ENCODE data around the gene ZNF777. TPM values are rescaled to one million over a fixed set of nuclear protein-coding genes. Genes with fewer than 3 reads are reported as not detected.

The ZNF777 gene
- total RNA-seq, 1 experiment from 2014 or later, result 15.6 TPM

- no peak overlapping the region for H2AFZ ChIP-seq (ENCODE audit: low read length)
- no peaks in the 10 kb centered on the region for H4K20me1 ChIP-seq (ENCODE audit: control insufficient read depth, insufficient read depth, insufficient read length)
- no peak overlapping the region for H3K4me2 ChIP-seq (ENCODE audit: insufficient read depth, insufficient read length, low read length)
- no peaks in the 10 kb centered on the region for H3K79me1 ChIP-seq (ENCODE audit: insufficient read depth, low read depth, low read length, poor library complexity, severe bottlenecking)
- Mint-ChIP-seq H3K27me3 (ENCODE audit: low read depth) (no peaks in the 10 kb centered on the region), H3K27ac (no peak overlapping the region), H3K4me1 (0 out of 4 replicates have a peak, but pooled peaks cover 0 to 4% of the 10 kb centered on the region in 2 experiments), H3K36me3 (ENCODE audit: insufficient read depth in 1 of 3, low read depth in 3 of 3) (peaks cover 0 to 10% (median 2%) of the 10 kb centered on the region in 3 experiments; a peak in 4 of 7 replicates), H3K4me3 (no peak overlapping the region), H3K9me3 (no peaks in the 10 kb centered on the region)
- H3K4me1 ChIP-seq (ENCODE audit: insufficient read depth, low read length), result no peaks in the 10 kb centered on the region; the same call in 1 of the 2 replicates
- no peak overlapping the region for H3K14ac ChIP-seq (ENCODE audit: insufficient read depth, low read length)
- no peak overlapping the region for H3K56ac ChIP-seq (ENCODE audit: insufficient read length, low read depth, low read length)
- no peak for TF ChIP-seq CTCF (conservative IDR thresholded peaks at IDR 0.05)
- H3K27ac ChIP-seq (ENCODE audit: insufficient read length, low read depth, low read length), result no peak overlapping the region
- H3K9ac ChIP-seq (ENCODE audit: extremely low read depth, insufficient read length, low read length), result no peak overlapping the region
- H3T11ph ChIP-seq (ENCODE audit: low read length), result no peak overlapping the region
- H2BK12ac ChIP-seq (ENCODE audit: insufficient read length, low read depth, low read length), result no peak overlapping the region
- WGBS (ENCODE audit: extremely low coverage, insufficient read length, low lambda C conversion rate), result no CpG with 5 or more reads among the region's 3 CpGs
- no peaks in the 10 kb centered on the region for H3K23me2 ChIP-seq (ENCODE audit: insufficient read length, low read depth, low read length, poor library complexity, severe bottlenecking)
- H2BK5ac ChIP-seq (ENCODE audit: insufficient read length, low read length), result no peak overlapping the region
- H4K8ac ChIP-seq (replicated peaks; ENCODE audit: insufficient read length, low read depth, low read length), result no peak overlapping the region
- H3K79me2 ChIP-seq (ENCODE audit: insufficient read depth, low read length), result no peaks in the 10 kb centered on the region
- no peak overlapping the region for H2BK20ac ChIP-seq (ENCODE audit: low read depth, low read length, poor library complexity, severe bottlenecking)
- no peak overlapping the region for H3K4ac ChIP-seq (ENCODE audit: low read depth, low read length)
- H3K27me3 ChIP-seq (ENCODE audit: insufficient read depth, low read length), result no peaks in the 10 kb centered on the region
- no peak overlapping the region for H3K18ac ChIP-seq (ENCODE audit: insufficient read length, low read depth, low read length)
- H2BK15ac ChIP-seq (ENCODE audit: low read depth, low read length), result no peak overlapping the region
- H3K9me3 ChIP-seq (ENCODE audit: control insufficient read depth, low read depth, low read length), result no peaks in the 10 kb centered on the region
- H3K23ac ChIP-seq (ENCODE audit: insufficient read length, low read depth, low read length), result no peak overlapping the region
- no peak overlapping the region for H2AK5ac ChIP-seq (ENCODE audit: insufficient read length, low read length)
- H4K91ac ChIP-seq (ENCODE audit: insufficient read length, low read depth, low read length), result no peak overlapping the region
- DNase-seq, result no peak
- no peak overlapping the region for H2BK120ac ChIP-seq (ENCODE audit: low read depth, low read length, poor library complexity, severe bottlenecking)
- no peak overlapping the region for H4K5ac ChIP-seq (ENCODE audit: insufficient read length, low read depth, low read length)
Measured at GRCh38 chr7:149442924-149443323, 17.9 kb downstream of the ZNF777 start.

Data from H9 (cell line).